Measurements from ENCODE around the gene TEC. TPM values are rescaled to one million over a fixed set of nuclear protein-coding genes. Genes with fewer than 3 reads are reported as not detected.

TEC gene
- total RNA-seq, 1 donor from 2014 or later: 2.7 TPM

DNA sequence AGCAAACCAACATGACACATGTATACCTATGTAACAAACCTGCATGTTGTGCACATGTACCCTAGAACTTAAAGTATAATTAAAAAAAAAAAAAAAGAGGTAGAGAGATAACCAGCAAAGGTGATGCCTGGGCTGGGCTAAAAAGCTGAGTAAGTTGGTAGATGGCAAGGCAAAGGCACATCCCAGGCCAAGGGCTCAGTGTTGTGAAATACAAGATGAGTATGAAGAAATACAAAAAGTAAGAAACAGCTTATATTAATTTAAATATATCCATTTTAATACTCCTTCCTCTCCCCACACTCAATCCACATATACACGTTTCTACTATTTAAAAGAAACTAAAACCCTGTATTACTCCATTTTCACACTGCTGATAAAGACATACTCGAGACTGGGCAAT is 25.8 kb downstream of the TEC start:
- Mint-ChIP-seq H3K27me3 (peaks cover 3% of the 10 kb centered on the region), H3K27ac (no peak overlapping the region)

DNA sequence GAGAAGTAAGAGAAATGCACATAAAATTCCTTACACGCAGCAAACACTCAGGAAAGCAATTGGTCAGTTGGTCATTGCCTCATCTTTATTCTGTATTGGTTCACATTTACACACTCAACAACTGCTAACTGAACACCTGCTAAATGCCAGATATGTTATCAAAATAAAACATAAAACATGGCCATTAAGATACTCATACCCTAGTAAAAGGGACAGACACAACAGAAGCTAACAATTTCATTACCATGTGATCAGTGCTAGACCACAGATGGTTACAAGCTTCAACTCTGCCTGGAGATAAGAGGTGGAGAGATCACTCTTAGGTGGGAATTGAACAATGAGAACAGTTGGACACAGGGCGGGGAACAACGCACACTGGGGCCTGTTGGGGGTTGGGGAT is 26.2 kb downstream of the TEC start:
- H3K4me1 Mint-ChIP-seq: no peaks in the 10 kb centered on the region
- H3K9me3 Mint-ChIP-seq: no peaks in the 10 kb centered on the region
- no peak overlapping the region for H3K4me3 Mint-ChIP-seq
- H3K27me3 Mint-ChIP-seq: peaks cover 3% of the 10 kb centered on the region
- intact Hi-C loops (cut with micrococcal nuclease): no loop called here
- H3K36me3 Mint-ChIP-seq (ENCODE audit: low read depth): no peaks in the 10 kb centered on the region
- no peak for DNase-seq
- no peak overlapping the region for H3K27ac Mint-ChIP-seq

More for the DNA sequence above, 25.8 kb downstream of the TEC start:
- Mint-ChIP-seq H3K36me3 (ENCODE audit: low read depth) (no peaks in the 10 kb centered on the region), H3K4me3 (no peak overlapping the region), H3K4me1 (no peaks in the 10 kb centered on the region), H3K9me3 (no peaks in the 10 kb centered on the region)
- no peak for DNase-seq
- intact Hi-C loops (cut with micrococcal nuclease): no loop called here

DNA sequence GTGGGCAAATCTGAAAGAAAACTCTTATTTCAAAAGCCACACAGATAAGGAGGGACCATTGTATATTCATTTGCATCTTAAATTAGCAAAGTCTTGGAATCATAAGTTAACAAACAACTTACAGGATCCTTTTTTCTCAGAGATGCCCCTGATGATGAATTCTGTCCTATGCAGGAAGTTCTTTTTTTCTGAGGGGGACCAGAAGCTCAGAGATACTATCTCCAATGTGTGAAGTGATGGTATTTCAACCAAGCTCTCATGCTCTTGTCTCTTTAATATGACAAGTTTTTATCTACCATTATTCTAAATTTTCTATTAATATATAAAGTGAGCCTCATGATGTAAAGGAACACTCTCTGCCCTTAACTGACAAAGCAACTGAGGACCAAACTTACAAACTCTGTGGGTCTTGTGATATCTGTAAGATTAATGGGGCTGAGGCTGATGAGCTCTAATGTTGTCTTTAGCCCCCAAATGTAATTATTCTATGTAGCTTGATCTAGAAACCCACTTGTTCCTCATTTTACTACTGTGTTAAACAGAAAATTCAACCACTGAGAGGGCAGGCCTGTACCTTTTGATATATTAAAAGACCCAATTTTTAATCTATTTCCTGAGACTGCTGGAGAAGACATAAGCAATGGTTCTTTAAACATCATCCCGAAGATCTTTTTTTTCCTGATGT is 27.0 kb downstream of the TEC start:
- no peaks in the 10 kb centered on the region for H3K36me3 Mint-ChIP-seq (ENCODE audit: low read depth)

DNA sequence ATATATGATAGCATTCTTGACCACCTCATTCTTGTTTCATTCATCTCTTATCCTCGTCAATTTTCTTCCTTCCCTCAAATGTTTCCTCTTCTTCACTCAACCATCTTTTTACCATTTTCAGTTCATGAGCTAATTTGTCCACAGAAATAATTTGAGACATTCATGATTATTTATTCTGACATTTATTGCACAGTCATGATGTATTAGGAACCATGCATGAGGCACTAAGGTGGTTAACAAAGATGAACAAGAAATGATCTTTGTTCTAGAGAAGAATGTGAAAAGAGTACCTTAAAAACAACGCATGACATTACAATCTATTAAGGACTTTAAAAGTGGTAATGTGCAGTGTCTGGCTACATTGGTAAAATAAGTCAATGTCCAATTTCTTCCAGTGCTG is 27.9 kb downstream of the TEC start:
- H3K27ac Mint-ChIP-seq: no peak overlapping the region
- intact Hi-C loops (cut with micrococcal nuclease): no loop called here
- no peak for DNase-seq
- H3K36me3 Mint-ChIP-seq (ENCODE audit: low read depth): no peaks in the 10 kb centered on the region
- H3K27me3 Mint-ChIP-seq: peaks cover 3% of the 10 kb centered on the region
- H3K4me1 Mint-ChIP-seq: no peaks in the 10 kb centered on the region
- no peak overlapping the region for H3K4me3 Mint-ChIP-seq
- H3K9me3 Mint-ChIP-seq: no peaks in the 10 kb centered on the region

More for the DNA sequence above, 27.0 kb downstream of the TEC start:
- Mint-ChIP-seq H3K27me3 (peaks cover 3% of the 10 kb centered on the region), H3K27ac (no peak overlapping the region), H3K4me3 (no peak overlapping the region), H3K4me1 (no peaks in the 10 kb centered on the region), H3K9me3 (no peaks in the 10 kb centered on the region)
- intact Hi-C loops (cut with micrococcal nuclease): no loop called here
- DNase-seq: no peak

DNA sequence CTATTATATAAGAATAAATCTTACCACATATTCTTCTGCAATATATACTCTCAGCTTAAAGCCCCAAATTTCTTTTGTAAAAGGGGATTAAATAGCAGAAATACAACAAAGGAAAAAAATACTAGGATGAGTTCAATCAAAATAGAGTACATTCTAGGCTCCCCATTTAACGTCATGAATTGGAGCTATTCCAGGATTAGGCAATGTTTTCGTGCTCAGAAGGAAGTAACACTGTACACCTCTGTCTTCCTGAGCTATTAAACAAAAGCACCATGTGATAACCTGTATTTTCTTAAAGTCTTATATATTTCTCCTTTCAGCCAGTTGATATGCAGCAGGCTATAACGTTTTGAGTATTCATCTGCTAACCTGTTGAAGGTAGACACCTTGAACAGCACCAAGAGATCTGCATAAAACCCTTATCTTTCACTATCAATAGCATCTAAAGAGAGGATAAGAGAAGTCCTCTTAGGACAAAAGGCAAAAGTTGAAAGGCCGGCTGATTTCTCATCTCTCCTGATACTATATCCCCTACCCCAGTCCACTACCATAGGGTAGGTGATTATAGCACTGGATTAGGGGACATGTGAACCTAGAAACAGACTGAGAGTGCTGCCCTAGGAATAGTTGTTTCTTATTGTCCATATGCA is 31.5 kb downstream of the TEC start:
- no peak overlapping the region for H3K27ac Mint-ChIP-seq
- H3K36me3 Mint-ChIP-seq (ENCODE audit: low read depth): no peaks in the 10 kb centered on the region
- no peak overlapping the region for H3K4me3 Mint-ChIP-seq
- DNase-seq: no peak
- peaks cover 3% of the 10 kb centered on the region for H3K4me1 Mint-ChIP-seq
- no peaks in the 10 kb centered on the region for H3K9me3 Mint-ChIP-seq
- intact Hi-C loops (cut with micrococcal nuclease): no loop called here
- peaks cover 3% of the 10 kb centered on the region for H3K27me3 Mint-ChIP-seq

- Mint-ChIP-seq H3K27ac (no peak overlapping the region), H3K4me3 (no peak overlapping the region), H3K36me3 (ENCODE audit: low read depth) (no peaks in the 10 kb centered on the region), H3K9me3 (peaks cover 7% of the 10 kb centered on the region), H3K27me3 (no peaks in the 10 kb centered on the region), H3K4me1 (peaks cover 3% of the 10 kb centered on the region)
- intact Hi-C loops (cut with micrococcal nuclease): no loop called here
- DNase-seq: no peak
These were observed 34.6 kb downstream of the TEC start for GRCh38 chr4:48235050-48235449.

- DNase-seq: peak; percentile 29
- no peak overlapping the region for H3K27ac Mint-ChIP-seq
- H3K27me3 Mint-ChIP-seq: no peaks in the 10 kb centered on the region
- no peak overlapping the region for H3K4me3 Mint-ChIP-seq
- peaks cover 3% of the 10 kb centered on the region for H3K4me1 Mint-ChIP-seq
- H3K9me3 Mint-ChIP-seq: peaks cover 7% of the 10 kb centered on the region
- no peaks in the 10 kb centered on the region for H3K36me3 Mint-ChIP-seq (ENCODE audit: low read depth)
- intact Hi-C loops (cut with micrococcal nuclease): no loop called here
These were observed 35.1 kb downstream of the TEC start for GRCh38 chr4:48234575-48234974.

DNA sequence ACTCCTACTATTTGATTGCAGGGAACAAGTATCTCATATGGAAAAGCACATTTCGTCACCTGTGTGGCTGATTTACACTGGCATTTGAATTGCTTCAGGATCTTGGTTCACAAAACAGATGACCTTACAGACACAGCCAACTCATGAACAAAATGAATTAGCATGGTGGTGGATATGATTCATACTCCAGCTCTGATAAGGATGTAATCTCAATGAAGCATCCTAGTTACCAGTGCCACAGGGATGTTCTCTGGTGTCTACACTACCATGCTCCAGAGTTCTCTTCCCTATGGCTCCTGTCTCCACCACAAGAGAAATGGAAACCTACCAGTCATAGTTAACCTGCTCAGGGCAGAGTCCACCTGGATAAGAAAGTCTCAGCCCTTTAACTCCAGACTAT is 40.7 kb downstream of the TEC start:
- Mint-ChIP-seq H3K4me1 (no peaks in the 10 kb centered on the region), H3K4me3 (no peak overlapping the region), H3K27me3 (no peaks in the 10 kb centered on the region)

DNA sequence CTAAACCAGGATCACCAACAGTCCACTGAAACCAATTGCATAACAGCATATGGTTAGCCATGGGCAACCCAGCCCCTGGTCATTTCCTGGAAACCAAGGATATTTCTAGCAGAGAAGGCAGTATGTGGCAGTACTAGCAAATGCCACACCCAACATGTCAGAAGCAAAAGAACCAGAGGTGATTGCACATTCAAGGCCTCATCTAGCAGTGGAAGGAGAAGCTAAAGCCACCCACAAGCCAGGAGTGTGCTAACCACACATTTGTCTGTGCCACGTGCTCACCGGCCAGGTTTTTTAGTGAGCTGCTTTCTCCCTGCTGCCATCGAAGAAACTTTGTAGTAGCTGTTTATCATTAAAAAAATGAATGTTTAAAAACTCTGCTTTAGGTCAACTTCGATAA is 42.0 kb downstream of the TEC start:
- H3K4me1 Mint-ChIP-seq: no peaks in the 10 kb centered on the region
- intact Hi-C loops (cut with micrococcal nuclease): no loop called here
- peaks cover 5% of the 10 kb centered on the region for H3K9me3 Mint-ChIP-seq
- no peak for DNase-seq
- H3K4me3 Mint-ChIP-seq: no peak overlapping the region
- H3K36me3 Mint-ChIP-seq (ENCODE audit: low read depth): no peaks in the 10 kb centered on the region
- H3K27me3 Mint-ChIP-seq: no peaks in the 10 kb centered on the region
- H3K27ac Mint-ChIP-seq: no peak overlapping the region

More for the DNA sequence above, 40.7 kb downstream of the TEC start:
- Mint-ChIP-seq H3K36me3 (ENCODE audit: low read depth) (no peaks in the 10 kb centered on the region), H3K9me3 (peaks cover 7% of the 10 kb centered on the region), H3K27ac (no peak overlapping the region)
- no peak for DNase-seq
- intact Hi-C loops (cut with micrococcal nuclease): no loop called here

DNA sequence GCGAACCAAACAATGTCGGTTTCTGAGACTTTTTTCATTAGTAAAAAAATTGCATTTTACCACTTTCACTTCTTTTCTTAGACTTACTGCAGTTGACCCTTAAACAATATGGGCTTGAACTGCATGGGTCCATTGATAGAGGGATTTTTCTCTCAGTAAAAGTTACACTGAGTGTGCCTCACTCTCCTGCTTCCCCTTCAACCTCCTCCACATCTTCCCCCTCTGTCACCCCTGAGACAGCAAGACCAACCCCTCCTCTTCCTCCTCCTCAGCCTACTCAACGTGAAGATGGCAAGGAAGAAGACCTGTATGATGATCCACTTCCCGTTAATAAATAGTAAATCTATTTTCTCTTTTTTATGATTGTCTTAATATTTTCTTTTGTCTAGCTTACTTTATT is 43.4 kb downstream of the TEC start:
- intact Hi-C loops (cut with micrococcal nuclease): no loop called here
- no peaks in the 10 kb centered on the region for H3K27me3 Mint-ChIP-seq
- no peaks in the 10 kb centered on the region for H3K9me3 Mint-ChIP-seq
- no peak for DNase-seq
- H3K4me1 Mint-ChIP-seq: no peaks in the 10 kb centered on the region
- no peak overlapping the region for H3K4me3 Mint-ChIP-seq
- H3K36me3 Mint-ChIP-seq (ENCODE audit: low read depth): no peaks in the 10 kb centered on the region
- no peak overlapping the region for H3K27ac Mint-ChIP-seq

DNA sequence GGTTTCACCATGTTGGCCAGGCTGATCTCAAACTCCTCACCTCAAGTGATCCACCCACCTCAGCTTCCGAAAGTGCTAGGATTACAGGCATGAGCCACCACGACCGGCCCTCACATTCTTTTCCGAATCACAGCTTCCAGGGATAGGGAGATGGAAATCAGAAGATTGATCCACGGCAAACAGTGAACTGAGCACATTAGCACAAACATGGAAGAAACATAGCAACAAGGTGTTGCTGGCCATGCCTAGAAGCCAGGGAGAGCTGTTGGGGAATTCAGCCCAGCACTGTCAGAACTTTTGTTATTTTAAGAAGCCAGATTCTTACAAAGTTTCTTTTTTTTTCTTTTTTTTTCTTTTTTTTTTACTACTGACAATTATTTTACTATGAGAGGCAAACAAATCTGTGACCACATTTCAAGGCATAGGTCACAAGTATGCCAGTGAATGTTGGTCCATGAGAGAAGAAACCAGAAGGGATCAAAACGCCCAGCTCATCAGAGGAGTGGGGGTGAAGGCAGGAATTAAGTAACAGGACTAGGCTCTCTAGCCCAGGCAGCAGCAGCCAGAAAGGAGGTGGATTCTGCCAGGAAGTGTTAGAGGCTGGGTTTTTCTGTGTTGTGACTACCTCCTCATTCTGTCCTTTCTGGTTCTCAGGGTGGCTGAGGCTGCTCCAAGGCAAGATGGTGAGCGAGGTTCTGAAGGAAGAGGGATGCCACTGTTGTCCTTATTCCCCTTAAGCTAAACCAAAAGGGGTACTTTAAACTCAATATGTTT is 44.1 kb downstream of the TEC start:
- DNase-seq: no peak
- Mint-ChIP-seq H3K27me3 (no peaks in the 10 kb centered on the region), H3K4me1 (no peaks in the 10 kb centered on the region), H3K9me3 (no peaks in the 10 kb centered on the region), H3K4me3 (no peak overlapping the region), H3K27ac (no peak overlapping the region), H3K36me3 (ENCODE audit: low read depth) (no peaks in the 10 kb centered on the region)
- intact Hi-C loops (cut with micrococcal nuclease): no loop called here

DNA sequence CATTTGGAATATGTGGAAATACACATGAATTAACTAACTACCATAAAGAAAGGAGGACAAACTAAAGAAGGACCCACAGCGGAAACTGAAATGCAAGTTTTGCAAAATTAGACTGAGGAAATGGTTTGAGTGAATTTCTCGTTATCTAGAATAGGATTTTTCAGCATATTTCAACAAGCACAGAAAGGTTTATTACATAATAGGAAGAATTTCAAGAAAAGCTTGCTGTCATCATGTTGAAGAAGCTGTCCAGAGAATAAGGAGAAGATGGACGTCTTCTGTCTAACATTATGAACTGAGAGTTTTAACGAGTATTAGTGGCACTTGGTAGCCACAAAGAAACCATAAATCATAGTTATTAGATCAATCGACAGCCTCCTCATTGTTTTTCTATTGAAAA is 45.0 kb downstream of the TEC start:
- Mint-ChIP-seq H3K9me3 (no peaks in the 10 kb centered on the region), H3K36me3 (ENCODE audit: low read depth) (no peaks in the 10 kb centered on the region), H3K27me3 (no peaks in the 10 kb centered on the region), H3K4me1 (no peaks in the 10 kb centered on the region), H3K4me3 (no peak overlapping the region), H3K27ac (no peak overlapping the region)
- intact Hi-C loops (cut with micrococcal nuclease): no loop called here
- no peak for DNase-seq

DNA sequence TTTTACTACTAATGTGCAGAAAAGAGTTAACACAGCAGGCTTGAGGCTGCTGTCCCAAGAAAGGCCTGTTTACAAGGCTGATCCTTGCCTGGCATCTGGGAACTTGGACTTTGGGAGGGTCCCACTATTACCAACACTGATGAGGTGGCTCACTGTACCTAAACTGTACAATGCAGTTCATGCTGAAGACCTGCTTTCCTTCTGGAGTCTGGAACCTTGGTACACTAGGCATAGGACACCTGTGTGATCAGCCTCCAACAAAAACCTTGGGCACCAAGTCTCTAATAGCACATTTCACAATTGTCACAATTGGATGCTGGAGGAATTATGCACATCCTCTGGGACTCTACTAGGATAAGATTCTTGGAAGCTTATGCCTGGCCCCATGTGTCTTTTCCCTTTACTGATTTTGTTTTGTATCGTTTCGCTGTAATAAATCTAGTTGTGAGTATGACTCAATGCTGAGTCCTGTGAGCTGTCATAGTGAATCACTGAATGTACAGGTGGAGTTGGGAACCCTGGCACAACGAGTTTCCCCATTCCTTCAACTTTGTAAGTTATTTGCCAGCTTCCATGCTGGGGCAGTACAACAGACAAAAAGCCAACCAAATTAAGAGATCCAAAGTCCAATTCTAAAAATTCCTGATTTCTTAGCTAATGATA is 45.9 kb downstream of the TEC start:
- H3K36me3 Mint-ChIP-seq (ENCODE audit: low read depth): no peaks in the 10 kb centered on the region
- H3K4me3 Mint-ChIP-seq: no peak overlapping the region
- H3K27me3 Mint-ChIP-seq: no peaks in the 10 kb centered on the region

GRCh38 chr4:48222491-48222890 is 47.1 kb downstream of the TEC start:
- intact Hi-C loops (cut with micrococcal nuclease): no loop called here
- no peaks in the 10 kb centered on the region for H3K9me3 Mint-ChIP-seq
- DNase-seq: no peak
- H3K27ac Mint-ChIP-seq: no peak overlapping the region
- no peaks in the 10 kb centered on the region for H3K27me3 Mint-ChIP-seq
- H3K4me3 Mint-ChIP-seq: no peak overlapping the region
- no peaks in the 10 kb centered on the region for H3K36me3 Mint-ChIP-seq (ENCODE audit: low read depth)
- H3K4me1 Mint-ChIP-seq: no peaks in the 10 kb centered on the region

More for the DNA sequence above, 45.9 kb downstream of the TEC start:
- intact Hi-C loops (cut with micrococcal nuclease): no loop called here
- Mint-ChIP-seq H3K4me1 (no peaks in the 10 kb centered on the region), H3K27ac (no peak overlapping the region), H3K9me3 (no peaks in the 10 kb centered on the region)
- DNase-seq: no peak

Measured in activated CD4-positive, alpha-beta T cell treated with anti-CD3 and anti-CD28 coated beads, Interleukin-2, amount 10 ng/mL, durations not matched to agents 24 days and 14 days (primary cell).